Upper lobe of left lung (tissue), 4 donors: ENCODE measurements around the gene MYL4.

Source experiments
- EP300 ChIP-seq, 4 donors: sonication (generic); formaldehyde crosslinking; IDR thresholded peaks; one replicate each; pipeline ENCODE4 v1.5.1; 2017; ENCODE audit warnings: antibody characterized with exemption in 4 of 4, control low read depth in 2 of 4
- POLR2A ChIP-seq, 4 donors: fragments of 450-650 bp; IDR thresholded peaks; one replicate each; pipeline ENCODE4 v1.5.1; 2016 to 2017; ENCODE audit warnings: antibody characterized with exemption in 4 of 4, mild to moderate bottlenecking in 2 of 4
- POLR2AphosphoS5 ChIP-seq, 2 donors: sonication (generic); formaldehyde crosslinking; IDR thresholded peaks; one replicate each; pipeline ENCODE4 v1.5.1; 2017; ENCODE audit warnings: antibody characterized with exemption in 2 of 2
- TF ChIP-seq, protein P1 (sequence below), 6 experiments: fragments of 450-650 bp in 4 of 6; fragments of 200-600 bp in 2 of 6; sonication (generic) in 2 of 6; IDR thresholded peaks; one replicate each; pipeline ENCODE4 v1.5.1; 2016 to 2019; ENCODE audit warnings: antibody characterized with exemption in 6 of 6

DNA sequence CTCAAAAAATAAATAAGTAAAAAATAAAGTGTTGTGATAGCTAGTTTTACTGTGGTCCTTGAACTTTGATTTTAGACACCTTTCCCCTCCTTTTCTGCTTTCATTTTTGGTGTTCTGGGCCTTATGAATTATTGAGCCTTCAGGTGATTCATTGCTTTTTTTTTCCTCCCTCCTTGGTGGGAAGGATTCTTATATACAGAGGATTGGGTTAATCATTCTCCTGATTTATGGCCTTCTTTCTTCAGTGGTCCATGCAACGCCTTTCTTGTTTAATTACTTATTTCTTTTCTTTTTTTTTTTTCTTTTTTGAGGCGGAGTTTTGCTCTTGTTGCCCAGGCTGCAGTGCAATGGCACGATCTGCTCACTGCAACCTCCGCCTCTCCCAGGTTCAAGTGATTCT, 8.0 kb upstream of the MYL4 start:
- TF ChIP-seq, protein P1, sequence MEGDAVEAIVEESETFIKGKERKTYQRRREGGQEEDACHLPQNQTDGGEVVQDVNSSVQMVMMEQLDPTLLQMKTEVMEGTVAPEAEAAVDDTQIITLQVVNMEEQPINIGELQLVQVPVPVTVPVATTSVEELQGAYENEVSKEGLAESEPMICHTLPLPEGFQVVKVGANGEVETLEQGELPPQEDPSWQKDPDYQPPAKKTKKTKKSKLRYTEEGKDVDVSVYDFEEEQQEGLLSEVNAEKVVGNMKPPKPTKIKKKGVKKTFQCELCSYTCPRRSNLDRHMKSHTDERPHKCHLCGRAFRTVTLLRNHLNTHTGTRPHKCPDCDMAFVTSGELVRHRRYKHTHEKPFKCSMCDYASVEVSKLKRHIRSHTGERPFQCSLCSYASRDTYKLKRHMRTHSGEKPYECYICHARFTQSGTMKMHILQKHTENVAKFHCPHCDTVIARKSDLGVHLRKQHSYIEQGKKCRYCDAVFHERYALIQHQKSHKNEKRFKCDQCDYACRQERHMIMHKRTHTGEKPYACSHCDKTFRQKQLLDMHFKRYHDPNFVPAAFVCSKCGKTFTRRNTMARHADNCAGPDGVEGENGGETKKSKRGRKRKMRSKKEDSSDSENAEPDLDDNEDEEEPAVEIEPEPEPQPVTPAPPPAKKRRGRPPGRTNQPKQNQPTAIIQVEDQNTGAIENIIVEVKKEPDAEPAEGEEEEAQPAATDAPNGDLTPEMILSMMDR (IDR thresholded peaks at IDR 0.05) = no peak
- TF ChIP-seq POLR2AphosphoS5 (IDR thresholded peaks at IDR 0.05) (no peak), POLR2A (IDR thresholded peaks at IDR 0.05) (no peak), EP300 (IDR thresholded peaks at IDR 0.05) (no peak)
